Measurements from ENCODE around the gene PALM.

- TF ChIP-seq CTCF (IDR thresholded peaks at IDR 0.05; ENCODE audit: poor library complexity), result no peak
- TF ChIP-seq EZH2 (IDR thresholded peaks at IDR 0.05; ENCODE audit: borderline replicate concordance), result no peak
- TF ChIP-seq EZH2phosphoT487 (IDR thresholded peaks at IDR 0.05; ENCODE audit: low read depth, severe bottlenecking, unreplicated experiment), result no peak
Measured at GRCh38 chr19:792306-792885, 83.7 kb downstream of the PALM start.
